SHP77 treated with DMSO at 0.1 percent for 48 hours (cell line): ENCODE data around the gene TIMMDC1.

Source experiments
- DNase-seq: peaks from one replicate; lab custom pipeline; 2025; lab: John Stamatoyannopoulos, UW

The TIMMDC1 gene, protein sequence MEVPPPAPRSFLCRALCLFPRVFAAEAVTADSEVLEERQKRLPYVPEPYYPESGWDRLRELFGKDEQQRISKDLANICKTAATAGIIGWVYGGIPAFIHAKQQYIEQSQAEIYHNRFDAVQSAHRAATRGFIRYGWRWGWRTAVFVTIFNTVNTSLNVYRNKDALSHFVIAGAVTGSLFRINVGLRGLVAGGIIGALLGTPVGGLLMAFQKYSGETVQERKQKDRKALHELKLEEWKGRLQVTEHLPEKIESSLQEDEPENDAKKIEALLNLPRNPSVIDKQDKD

DNA sequence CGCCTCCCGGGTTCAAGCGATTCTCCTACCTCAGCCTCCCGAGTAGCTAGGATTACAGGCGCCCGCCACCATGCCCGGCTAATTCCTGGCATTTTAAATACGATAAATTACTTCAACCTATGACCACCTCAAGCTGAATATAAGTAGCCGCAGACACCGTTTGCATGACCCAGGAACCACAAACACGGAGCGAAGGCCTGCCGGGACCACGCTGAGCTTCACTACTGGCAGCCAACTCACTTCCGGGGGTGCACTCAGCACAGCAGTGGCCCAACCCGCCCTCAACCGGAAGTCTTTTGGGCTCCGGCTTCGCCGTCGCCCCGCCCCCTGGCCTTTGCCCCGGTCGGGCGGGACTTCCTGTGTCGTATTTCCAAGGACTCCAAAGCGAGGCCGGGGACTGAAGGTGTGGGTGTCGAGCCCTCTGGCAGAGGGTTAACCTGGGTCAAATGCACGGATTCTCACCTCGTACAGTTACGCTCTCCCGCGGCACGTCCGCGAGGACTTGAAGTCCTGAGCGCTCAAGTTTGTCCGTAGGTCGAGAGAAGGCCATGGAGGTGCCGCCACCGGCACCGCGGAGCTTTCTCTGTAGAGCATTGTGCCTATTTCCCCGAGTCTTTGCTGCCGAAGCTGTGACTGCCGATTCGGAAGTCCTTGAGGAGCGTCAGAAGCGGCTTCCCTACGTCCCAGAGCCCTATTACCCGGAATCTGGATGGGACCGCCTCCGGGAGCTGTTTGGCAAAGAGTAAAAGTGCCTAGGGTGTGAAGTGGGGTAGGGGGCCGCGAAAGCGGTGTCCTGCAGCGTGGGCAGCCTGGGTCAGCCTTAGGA is at the start of gene TIMMDC1:
TSS of gene TIMMDC1 (plus strand) at position 362 of the 826 bp plus-strand sequence. CDS start at position 549, 187 bp downstream.
- peak; percentile 89 for DNase-seq

DNA sequence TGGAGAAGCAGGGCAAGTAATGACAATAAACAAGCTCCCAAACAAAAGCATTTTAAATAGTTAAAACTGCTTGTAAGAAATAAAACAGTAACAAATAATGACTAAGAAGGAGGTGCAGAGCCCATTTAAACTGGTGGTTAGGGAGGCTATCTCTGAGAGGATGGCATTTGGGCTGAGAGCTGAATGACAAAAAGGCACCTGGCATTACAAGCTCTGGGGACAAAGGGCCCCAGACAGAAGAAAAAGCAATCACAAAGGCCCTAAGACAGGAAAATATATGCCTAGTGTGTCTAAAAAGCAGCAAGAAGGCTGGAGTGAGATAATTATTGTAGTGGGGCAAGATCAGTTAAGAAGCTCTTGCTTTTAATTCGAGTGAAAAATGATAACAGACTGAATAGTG is 44.5 kb upstream of the TIMMDC1 start:
- no peak for DNase-seq

DNA sequence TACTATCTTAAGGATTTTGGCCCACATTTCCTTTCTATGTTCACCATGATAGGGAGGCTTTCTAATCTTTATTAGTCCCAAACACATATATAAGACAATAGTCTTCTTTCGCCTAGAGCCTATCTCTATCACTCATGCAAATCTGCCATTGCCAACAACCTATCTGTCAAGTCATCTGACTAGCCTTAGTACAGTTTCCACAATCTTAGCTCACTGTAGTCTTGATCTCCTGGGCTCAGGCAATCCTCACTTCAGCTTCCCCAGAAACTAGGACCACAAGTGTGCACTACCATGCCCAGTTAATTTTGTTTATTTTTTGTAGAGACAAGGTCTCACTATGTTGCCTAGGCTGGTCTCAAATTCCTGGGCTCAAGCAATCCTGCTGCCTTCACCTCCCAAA is 41.9 kb upstream of the TIMMDC1 start:
- no peak for DNase-seq

DNA sequence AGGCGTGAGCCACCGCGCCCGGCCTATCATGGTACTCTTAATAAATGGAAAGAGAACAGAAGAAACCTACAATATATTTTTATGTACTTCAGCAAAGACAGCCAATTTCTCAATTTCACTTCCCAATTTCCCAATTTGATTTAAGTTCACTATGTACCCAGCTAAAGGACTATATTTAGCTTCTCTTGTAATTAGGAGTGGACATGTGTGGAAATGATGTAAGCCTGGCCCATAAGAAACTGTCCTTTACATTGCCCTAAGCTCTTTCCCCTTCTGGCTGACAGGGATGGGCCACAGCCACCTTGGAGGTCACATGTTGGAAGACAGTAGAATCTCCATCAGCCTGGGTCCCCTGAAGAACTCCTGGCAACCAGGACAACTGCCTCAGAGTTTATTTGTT is 41.1 kb upstream of the TIMMDC1 start:
- DNase-seq: no peak

DNA sequence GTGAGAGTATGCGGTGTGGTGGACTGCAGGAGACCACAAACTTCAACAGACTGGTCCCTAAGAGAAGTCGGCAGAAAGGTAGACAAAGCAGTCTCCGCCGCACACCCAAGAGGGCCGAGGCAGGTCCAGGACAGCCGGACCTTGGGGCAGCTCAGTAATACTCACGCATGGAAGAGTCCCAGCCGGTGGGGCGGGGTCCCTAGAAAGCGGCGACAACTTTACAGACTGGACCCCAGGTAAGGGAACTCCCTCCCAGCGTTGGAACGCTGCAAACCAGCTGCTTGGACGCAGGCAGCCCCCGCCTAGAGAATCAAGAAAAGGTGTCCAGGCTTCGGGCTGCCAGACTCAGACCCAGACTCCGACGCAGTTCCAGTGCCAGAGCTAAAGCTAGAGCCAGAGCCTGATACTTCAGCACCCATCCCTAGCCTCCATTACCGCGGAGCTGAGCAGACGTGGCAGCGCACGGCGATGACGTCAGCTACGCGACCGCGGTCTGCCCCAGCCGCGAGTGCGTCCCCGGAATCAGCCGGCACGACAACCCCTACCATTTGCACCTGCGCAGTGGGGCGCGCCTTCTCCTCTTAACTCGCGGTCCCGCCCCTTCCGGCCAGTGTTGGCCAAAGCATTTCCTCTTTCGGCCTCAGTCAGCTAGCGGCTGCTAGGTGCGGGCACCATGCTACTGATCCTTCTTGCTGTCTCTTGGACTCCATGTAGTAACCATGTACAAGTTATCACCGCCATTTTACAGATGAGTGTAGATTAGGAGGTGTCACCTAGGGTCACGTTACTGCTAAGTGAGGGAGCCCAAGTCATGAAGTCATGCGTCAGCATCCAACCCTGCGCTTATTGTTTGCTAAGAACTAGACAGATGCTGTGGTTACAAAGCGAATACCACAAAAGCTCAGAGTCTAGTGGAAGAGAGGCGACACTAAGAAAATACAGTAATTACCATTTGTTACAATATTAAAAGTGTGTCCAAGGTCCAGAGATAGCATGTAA is 34.9 kb upstream of the TIMMDC1 start, which contains the start of gene TMEM39A:
TSS of gene TMEM39A (minus strand) at position 445 of the 999 bp plus-strand sequence. CDS start 1,541 bp downstream, outside the sequence.
- DNase-seq: peak; percentile 90

DNA sequence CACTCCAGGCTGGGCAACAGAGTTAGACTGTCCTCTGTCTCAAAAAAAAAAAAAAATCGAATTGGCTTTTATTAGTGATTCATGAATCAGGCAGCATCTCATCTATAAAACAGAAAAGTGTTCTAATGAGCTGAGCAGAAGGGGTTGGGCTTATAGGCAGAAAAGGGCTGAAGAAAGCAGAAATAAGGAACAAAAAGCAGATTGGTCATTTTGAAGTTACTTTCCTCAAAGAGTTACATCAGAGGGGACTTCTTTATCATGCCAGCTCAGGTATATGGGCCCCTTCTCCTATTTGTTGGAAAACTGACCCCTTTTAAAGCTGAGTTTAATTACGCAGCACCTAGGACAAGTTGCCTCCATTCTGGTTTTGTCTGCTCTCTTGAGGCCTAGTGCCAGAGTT is 30.3 kb upstream of the TIMMDC1 start:
- DNase-seq: no peak

DNA sequence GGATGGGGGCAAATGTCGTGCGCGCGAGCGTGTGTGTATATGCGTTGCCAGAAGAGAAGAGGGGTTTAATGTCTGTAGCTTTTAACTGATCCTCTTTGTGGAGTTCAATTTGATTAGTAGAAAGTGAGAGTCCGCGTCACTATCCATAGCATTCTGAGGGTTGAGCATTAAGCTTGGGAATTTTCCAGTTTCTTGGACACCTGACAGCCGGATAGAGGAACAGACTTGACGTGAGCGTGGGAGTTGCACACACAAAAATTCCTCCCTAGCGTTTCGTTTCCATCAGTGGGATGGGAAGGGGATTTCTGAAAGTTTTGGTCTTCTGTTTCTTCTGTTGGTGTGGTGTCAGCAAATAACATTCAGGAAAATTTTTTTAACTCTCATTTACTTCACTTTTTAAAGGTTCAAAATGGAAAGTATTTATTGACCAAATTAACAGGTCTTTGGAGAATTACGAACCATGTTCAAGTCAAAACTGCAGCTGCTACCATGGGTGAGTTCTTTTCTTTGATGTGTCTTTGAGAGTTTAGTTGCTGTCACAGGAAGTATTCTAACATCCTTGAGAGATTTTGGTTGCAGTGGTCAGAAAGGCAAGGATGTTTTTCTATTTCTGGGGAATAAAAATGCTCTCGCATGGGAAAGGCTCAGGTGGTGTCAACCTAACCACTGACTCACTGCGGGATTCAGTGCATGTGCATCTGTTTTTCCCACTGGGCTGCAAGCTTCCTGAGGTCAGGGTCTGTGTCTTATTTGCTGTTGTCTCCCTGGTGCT is 28.7 kb upstream of the TIMMDC1 start:
- DNase-seq: peak; percentile 11

DNA sequence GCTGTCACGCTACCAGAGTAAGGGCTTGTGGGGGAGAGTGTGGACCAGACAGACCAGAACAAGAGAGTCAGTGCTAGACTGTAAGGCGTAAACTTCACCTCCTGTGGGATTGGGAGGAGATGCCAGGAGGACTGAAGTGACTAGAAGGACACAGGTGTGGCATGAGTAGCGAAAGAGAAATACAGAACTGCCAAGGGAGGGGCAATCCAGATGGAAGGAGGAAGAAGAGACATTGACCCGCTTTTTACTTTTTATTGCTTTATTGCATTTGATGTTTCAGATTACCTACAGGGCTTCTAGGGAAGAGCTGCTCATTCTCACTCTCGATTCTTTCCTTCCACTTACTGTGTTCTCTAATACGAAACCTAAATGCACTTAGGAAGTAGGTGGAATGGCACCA is 27.5 kb upstream of the TIMMDC1 start:
- DNase-seq: no peak

DNA sequence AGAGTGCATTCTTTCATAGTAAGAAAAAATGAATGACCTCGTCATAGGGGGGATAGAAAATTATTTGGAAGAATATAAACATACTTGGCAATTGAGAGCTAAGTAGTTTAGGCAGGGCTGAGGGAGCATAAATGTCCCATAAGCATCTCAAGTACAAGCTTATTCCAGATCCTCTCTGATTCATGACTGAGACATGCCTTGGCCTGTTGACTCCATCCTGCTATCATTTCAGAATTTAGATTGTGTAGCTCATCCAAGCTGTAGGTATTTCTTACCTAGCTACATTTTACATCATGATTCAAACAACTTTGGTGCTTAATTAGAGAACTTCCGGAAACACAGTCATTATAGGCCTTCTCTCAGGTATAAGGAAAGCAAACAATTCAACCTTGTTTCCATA is 17.3 kb upstream of the TIMMDC1 start:
- DNase-seq: no peak

DNA sequence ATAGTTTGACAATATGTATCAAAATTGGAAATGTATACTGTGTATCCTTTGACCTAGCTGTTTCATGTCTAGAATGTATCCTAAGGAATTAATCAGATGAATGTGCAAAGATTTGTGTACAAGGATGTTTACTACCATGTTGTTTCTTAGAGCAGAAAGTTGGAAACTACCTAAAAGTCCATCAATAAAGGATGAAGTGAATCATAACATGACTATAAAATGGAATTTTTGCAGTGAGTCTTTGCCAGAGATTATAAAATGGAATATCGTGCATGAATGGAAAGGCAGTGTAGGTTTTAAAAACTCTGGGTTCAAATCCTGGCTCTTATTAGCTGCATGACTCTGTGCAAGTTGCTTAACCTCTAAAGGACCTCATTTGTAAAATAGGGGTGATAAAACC is 15.2 kb upstream of the TIMMDC1 start:
- DNase-seq: no peak

DNA sequence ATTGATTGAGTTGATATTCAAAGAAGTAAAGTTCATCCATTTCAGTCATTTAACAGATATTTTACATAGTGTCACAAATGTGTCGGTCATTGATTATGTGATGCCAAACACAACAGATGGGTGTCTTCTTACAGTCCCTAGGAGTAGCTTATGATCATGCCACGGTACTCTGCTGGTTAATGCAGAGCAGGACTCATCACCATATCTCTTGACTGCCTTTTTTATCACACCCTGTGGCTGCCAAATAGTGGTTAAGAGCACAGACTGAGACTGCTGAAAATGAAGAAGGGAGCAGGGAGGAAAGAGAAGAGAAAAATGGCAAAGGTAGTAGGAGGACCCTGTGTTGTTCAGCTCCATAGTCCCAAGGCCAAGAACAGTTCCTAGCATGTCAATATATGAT is 12.8 kb upstream of the TIMMDC1 start:
- DNase-seq: no peak

DNA sequence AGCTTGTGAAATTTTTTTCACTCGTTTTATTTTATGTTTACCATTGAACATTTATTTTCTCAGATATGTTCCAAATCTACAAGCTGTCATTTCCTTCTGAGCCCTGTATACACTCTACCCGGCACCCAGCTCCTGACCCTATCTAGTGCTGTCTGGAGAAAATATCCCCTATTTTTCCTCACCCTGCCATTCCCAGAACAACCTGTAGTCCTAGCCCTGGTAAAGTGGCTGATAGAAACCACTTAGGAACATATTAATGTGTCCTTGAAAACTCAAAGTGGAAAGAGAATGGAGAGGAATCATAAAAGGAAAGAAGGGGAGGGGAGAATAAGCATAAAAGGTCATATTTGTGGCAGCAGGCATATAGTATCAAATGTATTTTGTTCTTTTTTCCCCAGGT is 8.2 kb upstream of the TIMMDC1 start:
- DNase-seq: no peak

DNA sequence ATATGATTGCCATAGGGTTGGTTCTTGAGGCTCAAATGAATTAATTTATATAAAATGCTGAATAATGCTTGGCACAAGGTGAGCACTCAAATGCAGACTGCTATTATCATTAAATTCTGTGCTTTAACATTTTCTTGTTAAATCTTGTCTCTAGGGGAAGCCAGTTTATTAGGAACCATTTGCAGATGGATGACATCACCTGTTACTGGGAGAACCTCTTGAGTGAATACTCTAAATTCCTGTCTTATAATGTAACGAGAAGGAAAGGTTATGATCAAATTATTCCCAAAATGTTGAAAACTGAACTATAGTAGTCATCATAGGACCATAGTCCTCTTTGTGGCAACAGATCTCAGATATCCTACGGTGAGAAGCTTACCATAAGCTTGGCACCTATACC is 6.2 kb upstream of the TIMMDC1 start:
- DNase-seq: no peak

DNA sequence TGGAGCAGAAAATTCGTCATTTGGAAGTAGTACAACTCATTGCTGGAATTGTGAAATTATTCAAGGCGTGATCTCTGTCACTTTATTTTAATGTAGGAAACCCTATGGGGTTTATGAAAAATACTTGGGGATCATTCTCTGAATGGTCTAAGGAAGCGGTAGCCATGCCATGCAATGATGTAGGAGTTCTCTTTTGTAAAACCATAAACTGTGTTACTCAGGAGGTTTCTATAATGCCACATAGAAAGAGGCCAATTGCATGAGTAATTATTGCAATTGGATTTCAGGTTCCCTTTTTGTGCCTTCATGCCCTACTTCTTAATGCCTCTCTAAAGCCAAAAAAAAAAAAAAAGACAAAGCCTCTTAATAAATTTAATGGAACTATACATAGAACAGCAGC is 5.5 kb upstream of the TIMMDC1 start:
- DNase-seq: no peak

DNA sequence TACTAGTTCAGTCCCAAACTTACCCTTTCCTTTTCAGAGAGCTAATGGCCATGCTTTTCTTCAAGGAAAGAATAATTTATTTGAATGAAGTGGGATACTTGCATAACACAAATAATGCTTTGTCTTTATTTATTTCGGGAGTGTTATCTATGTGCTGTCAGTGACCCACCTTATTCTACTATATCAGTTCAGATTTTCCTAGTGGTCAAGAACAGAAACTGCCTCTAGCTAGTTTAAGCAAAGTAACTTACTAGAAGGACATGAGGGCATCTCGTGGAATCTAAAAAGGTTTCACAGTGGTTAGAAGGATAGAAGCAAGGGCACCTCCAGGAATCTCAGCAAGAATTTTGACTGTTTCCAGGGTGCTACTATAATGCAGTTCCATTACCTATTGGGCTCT is 3.8 kb upstream of the TIMMDC1 start:
- DNase-seq: no peak

DNA sequence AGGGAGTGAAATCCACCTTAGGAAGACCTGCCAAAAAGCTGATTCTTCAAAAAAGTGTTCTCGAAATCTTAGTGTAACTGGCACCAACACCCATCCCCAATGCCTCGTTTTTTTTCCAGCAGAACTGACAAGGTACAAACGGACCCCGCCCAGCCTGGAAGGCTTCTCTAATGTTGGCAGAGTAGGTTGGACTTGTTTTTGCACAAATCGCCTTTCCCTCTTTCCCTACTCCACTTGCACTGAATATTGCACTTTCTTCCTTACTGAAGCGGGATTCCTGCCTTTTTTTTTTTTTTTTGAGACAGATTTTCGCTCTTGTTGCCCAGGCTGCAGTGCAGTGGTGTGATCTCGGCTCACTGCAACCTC is 544 bp upstream of the TIMMDC1 start:
- DNase-seq: no peak

DNA sequence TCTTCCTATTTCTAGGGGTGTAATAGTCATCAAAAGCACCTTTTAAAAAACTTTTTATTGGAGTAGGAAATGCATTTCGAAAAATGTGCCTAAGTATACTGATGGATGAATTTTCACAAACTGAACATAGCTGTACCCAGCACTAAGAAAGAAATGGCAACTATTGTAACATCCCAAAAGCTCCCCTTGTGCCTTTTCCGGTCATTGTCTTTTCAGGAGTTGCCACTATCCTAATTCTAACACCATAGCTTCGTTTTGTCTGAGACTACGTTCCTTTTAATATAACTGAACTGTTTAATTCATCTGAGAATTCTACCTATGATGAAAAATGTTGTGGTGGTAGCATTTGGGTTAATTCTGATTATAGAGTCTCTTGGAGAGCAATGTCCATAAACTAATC is 1.9 kb downstream of the TIMMDC1 start:
- DNase-seq: no peak

DNA sequence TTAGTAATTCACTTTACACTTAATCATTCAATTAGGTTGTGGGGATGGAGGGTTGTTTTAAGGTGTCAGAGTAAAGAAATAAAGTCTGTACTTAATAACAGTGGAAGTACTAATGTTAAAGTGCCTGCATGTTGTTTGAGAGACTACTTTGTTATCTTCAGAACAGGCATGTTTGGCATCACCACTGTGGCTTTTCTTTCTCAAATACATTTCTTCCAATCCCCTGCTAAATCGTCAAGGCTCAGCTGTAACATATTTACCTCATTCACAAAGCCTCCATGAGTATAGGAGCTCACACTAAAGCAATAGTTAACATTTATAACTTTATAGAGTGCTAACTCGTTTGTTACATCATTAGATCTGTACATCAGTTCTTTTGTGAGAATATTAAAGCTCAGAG is 2.6 kb downstream of the TIMMDC1 start:
- DNase-seq: no peak

DNA sequence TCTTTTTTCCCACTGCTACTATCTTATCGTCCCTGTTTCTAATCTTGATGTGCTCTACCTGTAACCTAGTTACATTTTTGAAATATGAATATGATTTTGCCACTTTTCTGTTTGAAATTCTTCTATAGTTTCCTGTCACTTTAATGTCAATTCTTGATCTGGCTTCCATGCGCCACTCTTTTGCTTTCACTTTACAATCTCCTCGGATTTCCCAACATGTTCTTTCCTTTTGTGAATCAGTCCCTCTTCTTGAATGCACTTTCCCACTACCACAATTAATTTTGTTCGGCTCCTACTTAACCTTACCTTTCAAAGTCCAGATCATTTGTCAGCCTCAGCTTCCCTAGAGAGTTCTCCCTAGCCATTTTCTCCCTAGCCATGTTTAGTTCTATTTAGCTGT is 8.3 kb downstream of the TIMMDC1 start:
- no peak for DNase-seq

DNA sequence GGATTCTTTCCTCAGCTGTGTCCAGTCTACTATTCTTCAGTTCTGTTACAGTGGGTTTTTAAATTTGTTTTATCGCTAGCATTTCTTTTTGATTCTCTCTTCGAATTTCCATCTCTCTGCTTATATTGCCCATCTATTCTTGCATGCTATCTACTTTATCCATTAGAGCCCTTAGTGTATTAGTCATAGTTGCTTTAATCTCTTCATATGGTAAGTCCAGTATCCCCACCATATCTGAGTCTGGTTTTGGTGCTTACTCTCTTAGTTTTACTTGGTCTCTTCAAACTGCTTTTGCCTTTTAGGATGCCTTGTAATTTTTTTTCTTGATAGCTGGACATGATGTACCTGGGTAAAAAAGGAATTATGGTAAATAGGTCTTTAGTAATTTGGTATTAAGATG is 9.1 kb downstream of the TIMMDC1 start:
- no peak for DNase-seq

DNA sequence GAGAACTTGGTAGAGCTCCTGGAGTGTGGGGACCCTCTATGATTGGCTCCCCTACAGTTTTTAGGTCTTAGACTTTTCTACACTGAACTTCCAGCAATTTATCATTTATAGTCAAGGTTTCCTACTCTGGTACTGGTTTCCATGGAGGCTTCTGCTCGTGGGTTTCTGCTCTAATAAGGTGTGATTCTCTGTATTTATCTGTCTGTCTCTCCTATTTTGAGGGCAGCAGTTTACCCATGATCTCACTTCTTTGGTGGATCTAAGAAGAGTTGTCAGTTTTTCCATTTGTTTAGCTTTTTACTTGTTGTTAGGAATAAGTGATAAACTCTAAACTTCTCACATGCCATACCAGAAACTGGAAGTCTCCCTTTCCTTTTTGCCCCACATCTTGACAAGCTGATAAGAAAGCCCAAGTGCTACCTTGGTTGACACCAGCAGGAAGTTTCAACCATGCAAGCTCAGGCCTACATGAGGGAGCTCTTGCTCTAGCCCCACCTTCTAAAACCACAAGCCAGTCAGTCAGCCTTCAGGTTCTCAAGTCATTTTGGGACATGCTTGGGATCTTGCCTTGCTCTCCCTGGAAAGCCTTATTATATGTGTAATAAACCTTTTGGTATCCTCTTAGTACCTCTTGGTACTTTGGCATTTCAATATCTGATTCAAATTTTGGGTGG is 10.0 kb downstream of the TIMMDC1 start:
- DNase-seq: no peak
